A549 (cell line): ENCODE data around the gene FBXO5. TPM values are rescaled to one million over a fixed set of nuclear protein-coding genes. Genes with fewer than 3 reads are reported as not detected.
"Not testable (repeated sequence)": the region's sequence is repeated elsewhere in the genome, so short reads cannot be mapped to it uniquely, and the experiment has no call there.

Experiments
- ATAC-seq, 2 experiments: fragments of 200-7000 bp in 1 of 2; fragments of >200 bp in 1 of 2; cut with Nextera tagmentation in 1 of 2; cut with Tn5 transposase in 1 of 2; 3 replicates each; pipeline versions ENCODE4 v1.8.0 to v1.9.1; 2018 to 2020; ENCODE audit warnings: mild to moderate bottlenecking in 1 of 2, moderate library complexity in 1 of 2
- CTCF ChIA-PET: fragments of 300-600 bp; sonication (Branson Sonifier 250); formaldehyde crosslinking; extraction: SDS; loops from one replicate; lab custom pipeline; 2021; ENCODE audit warnings: antibody characterized with exemption, inconsistent platforms; lab: Yijun Ruan, JAX
- POLR2A ChIA-PET: fragments of 350-600 bp; formaldehyde crosslinking; extraction: SDS; loops from one replicate; lab custom pipeline; 2021; ENCODE audit warnings: antibody characterized with exemption, inconsistent platforms; lab: Yijun Ruan, JAX
- DNase-seq, 2 experiments: peaks; one replicate each; pipeline versions ENCODE4 v3.0.0 to v3.0.0-alpha.2; 2011 to 2016; ENCODE audit warnings: low read depth in 1 of 2, low spot score in 1 of 2
- FAIRE-seq: peaks from 2 replicates; lab custom pipeline; 2011; peaks lifted over from hg19 to GRCh38; lab: Jason Lieb, UNC
- H3K27ac ChIP-seq, 2 experiments: fragments of >200 bp; sonication (Bioruptor Twin); formaldehyde crosslinking; 3 replicates each; pipeline ENCODE4 v1.5.1; 2016 to 2017
- H3K4me1 ChIP-seq: fragments of >200 bp; sonication (Bioruptor Twin); formaldehyde crosslinking; 3 replicates; pipeline ENCODE4 v1.6.1; 2016
- H3K4me2 ChIP-seq: fragments of >200 bp; sonication (Bioruptor Twin); formaldehyde crosslinking; 3 replicates; pipeline ENCODE4 v1.6.1; 2016
- H3K4me3 ChIP-seq: fragments of >200 bp; sonication (Bioruptor Twin); formaldehyde crosslinking; 3 replicates; pipeline ENCODE4 v1.5.1; 2016
- H3K9me3 ChIP-seq: fragments of >200 bp; sonication (Bioruptor Twin); formaldehyde crosslinking; 3 replicates; pipeline ENCODE4 v1.6.1; 2016
- CHD2 ChIP-seq: fragments of 150-350 bp; IDR thresholded peaks from 2 replicates; pipeline ENCODE4 v1.6.1; 2014; ENCODE audit warnings: low read length; ENCODE audit not compliant: partially characterized antibody
- FOSB ChIP-seq: fragments of 250-450 bp; sonication (Bioruptor Pico); IDR thresholded peaks from 2 replicates; pipeline ENCODE4 v1.5.0; 2020; ENCODE audit warnings: mild to moderate bottlenecking, moderate library complexity
- GATA3 ChIP-seq: IDR thresholded peaks from 2 replicates; pipeline ENCODE4 v1.6.1; 2012; ENCODE audit warnings: borderline replicate concordance
- HOXA7 ChIP-seq: fragments of 250-450 bp; sonication (Bioruptor Pico); IDR thresholded peaks from 2 replicates; pipeline ENCODE4 v1.5.0; 2020; ENCODE audit warnings: mild to moderate bottlenecking, moderate library complexity
- JUN ChIP-seq, 2 experiments: fragments of >200 bp; sonication (Bioruptor Twin); formaldehyde crosslinking; IDR thresholded peaks; 2 replicates in 1 of 2; 3 replicates in 1 of 2; pipeline ENCODE4 v1.6.1; 2016 to 2017
- PHF8 ChIP-seq: fragments of 200-600 bp; sonication (generic); IDR thresholded peaks from 2 replicates; pipeline ENCODE4 v1.6.1; 2016; ENCODE audit warnings: low read depth, mild to moderate bottlenecking, antibody characterized with exemption, moderate library complexity, borderline replicate concordance
- RARB ChIP-seq: fragments of 250-450 bp; sonication (Bioruptor Pico); IDR thresholded peaks from 2 replicates; pipeline ENCODE4 v1.8.0; 2021; ENCODE audit warnings: mild to moderate bottlenecking, moderate library complexity
- RFX5 ChIP-seq: fragments of 450-650 bp; IDR thresholded peaks from 2 replicates; pipeline ENCODE4 v1.7.1; 2014; ENCODE audit warnings: antibody characterized with exemption, mild to moderate bottlenecking, moderate library complexity
- ZSCAN20 ChIP-seq: fragments of 250-450 bp; sonication (Bioruptor Pico); IDR thresholded peaks from 2 replicates; pipeline ENCODE4 v1.8.0; 2022; ENCODE audit warnings: mild to moderate bottlenecking, moderate library complexity
- WGBS: methylation state at CpG from one replicate; pipeline ENCODE4 v1.1.6; 2017; ENCODE audit errors: missing lambda C conversion rate; 5-methylcytosine and 5-hydroxymethylcytosine counted together
- polyA plus RNA-seq, 4 experiments: library from polyadenylated mRNA; depleted of rRNA in 3 of 4; stranded (reverse); fragments of >200 nt; fragmentation: RNase III in 1 of 4; extraction: RNeasy Plus Mini Kit Qiagen cat#74134 plus additional on column Dnase treatment in 1 of 4; gene quantifications; 2 replicates in 3 of 4; 3 replicates in 1 of 4; pipeline ENCODE4 v1.2.3, GENCODE V29; 2011 to 2017
- TF ChIP-seq, protein P1 (sequence below): fragments of 200-600 bp; sonication (generic); IDR thresholded peaks from 2 replicates; pipeline ENCODE4 v1.6.1; 2016; ENCODE audit warnings: antibody characterized with exemption, mild to moderate bottlenecking, moderate library complexity
- TF ChIP-seq, protein P2 (sequence below): fragments of 450-650 bp; IDR thresholded peaks from 2 replicates; pipeline ENCODE4 v1.6.1; 2014; ENCODE audit warnings: antibody characterized with exemption
- TF ChIP-seq, protein P3 (sequence below): IDR thresholded peaks from 2 replicates; pipeline ENCODE4 v1.6.1; 2012
- TF ChIP-seq, protein P4 (sequence below): fragments of 150-350 bp; IDR thresholded peaks from 2 replicates; pipeline ENCODE4 v1.6.1; 2014; ENCODE audit warnings: low read depth, mild to moderate bottlenecking, low read length

FBXO5 gene
- polyA plus RNA-seq, 2 of the 4 experiments (the other 2 are of a cell fraction) = 14.3 to 29.2 TPM

DNA sequence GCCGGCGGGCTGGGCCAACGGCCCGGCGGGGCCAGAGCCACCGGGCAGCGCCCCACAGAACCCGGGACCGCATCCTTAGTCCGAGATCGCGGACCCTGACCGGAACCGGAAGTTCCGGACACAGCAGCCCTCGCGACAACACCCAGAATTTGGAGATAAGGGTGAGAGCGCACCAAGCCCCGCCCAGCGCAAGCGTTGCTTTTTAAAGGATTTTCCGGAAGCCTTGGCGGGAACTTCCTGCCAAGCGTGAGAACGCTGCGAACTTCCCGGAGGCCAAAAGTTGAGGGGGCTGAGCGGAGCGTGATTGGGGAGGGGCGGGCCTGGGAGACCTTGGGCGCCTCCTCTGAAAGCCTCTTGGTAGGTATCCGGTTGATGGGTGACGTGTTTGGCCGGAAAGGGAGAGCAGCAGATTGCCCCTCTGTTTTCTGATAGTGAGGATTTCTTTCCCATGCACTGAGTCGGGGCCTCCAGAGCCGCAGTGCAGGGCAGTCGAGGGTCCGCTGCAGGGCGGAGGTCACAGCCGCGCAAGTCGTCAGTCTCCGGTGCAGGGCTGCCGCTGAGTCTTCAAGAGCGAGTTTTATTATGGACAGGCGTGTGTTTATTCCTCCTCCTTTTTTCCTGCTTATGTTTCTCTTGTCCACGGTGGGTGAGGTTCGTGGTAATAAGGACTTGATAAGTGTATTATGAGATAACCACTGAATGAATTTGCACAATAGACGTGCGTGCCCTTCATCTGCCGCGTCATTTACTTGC is 19.9 kb upstream of the FBXO5 start, which contains the start of gene MTRF1L:
TSS of gene MTRF1L (minus strand) at position 97 of the 753 bp plus-strand sequence. CDS start at position 73, 24 bp downstream.
- peak within 1 kb of the TSS; percentile 84 to 88 for H3K27ac ChIP-seq
- whole genome bisulfite sequencing = 1% methylated on average over 22 of the region's 52 CpGs
- POLR2A ChIA-PET = interaction anchor here (2.3 kb wide), 1 partner anchor 20 kb away, joined by 11 read pairs; the partner anchor contains the start of gene FBXO5
- peak; percentile 98 for ATAC-seq
- no peaks in the 10 kb centered on the region for H3K9me3 ChIP-seq
- FAIRE-seq = no peak
- peaks cover 27% of the 10 kb centered on the region; the same call in 2 of the 3 replicates for H3K4me1 ChIP-seq
- peak within 1 kb of the TSS; percentile 87 for H3K4me2 ChIP-seq
- peak within 1 kb of the TSS; percentile 77 for H3K4me3 ChIP-seq
- peak; percentile 79 to 94 for DNase-seq
- TF ChIP-seq, protein P1, sequence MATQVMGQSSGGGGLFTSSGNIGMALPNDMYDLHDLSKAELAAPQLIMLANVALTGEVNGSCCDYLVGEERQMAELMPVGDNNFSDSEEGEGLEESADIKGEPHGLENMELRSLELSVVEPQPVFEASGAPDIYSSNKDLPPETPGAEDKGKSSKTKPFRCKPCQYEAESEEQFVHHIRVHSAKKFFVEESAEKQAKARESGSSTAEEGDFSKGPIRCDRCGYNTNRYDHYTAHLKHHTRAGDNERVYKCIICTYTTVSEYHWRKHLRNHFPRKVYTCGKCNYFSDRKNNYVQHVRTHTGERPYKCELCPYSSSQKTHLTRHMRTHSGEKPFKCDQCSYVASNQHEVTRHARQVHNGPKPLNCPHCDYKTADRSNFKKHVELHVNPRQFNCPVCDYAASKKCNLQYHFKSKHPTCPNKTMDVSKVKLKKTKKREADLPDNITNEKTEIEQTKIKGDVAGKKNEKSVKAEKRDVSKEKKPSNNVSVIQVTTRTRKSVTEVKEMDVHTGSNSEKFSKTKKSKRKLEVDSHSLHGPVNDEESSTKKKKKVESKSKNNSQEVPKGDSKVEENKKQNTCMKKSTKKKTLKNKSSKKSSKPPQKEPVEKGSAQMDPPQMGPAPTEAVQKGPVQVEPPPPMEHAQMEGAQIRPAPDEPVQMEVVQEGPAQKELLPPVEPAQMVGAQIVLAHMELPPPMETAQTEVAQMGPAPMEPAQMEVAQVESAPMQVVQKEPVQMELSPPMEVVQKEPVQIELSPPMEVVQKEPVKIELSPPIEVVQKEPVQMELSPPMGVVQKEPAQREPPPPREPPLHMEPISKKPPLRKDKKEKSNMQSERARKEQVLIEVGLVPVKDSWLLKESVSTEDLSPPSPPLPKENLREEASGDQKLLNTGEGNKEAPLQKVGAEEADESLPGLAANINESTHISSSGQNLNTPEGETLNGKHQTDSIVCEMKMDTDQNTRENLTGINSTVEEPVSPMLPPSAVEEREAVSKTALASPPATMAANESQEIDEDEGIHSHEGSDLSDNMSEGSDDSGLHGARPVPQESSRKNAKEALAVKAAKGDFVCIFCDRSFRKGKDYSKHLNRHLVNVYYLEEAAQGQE = peak; percentile 72
- TF ChIP-seq, protein P2, sequence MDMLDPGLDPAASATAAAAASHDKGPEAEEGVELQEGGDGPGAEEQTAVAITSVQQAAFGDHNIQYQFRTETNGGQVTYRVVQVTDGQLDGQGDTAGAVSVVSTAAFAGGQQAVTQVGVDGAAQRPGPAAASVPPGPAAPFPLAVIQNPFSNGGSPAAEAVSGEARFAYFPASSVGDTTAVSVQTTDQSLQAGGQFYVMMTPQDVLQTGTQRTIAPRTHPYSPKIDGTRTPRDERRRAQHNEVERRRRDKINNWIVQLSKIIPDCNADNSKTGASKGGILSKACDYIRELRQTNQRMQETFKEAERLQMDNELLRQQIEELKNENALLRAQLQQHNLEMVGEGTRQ = no peak
- TF ChIP-seq RARB (CRISPR knock-in tag) (no peak), JUN (IDR thresholded peaks at IDR 0.05) (peak; percentile 56 to 57; a peak in 3 of 5 replicates), GATA3 (peak; percentile 54; the same call in 1 of the 2 replicates), CHD2 (peak; percentile 82)
- TF ChIP-seq, protein P3, sequence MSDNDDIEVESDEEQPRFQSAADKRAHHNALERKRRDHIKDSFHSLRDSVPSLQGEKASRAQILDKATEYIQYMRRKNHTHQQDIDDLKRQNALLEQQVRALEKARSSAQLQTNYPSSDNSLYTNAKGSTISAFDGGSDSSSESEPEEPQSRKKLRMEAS = peak; percentile 47
- TF ChIP-seq, all 56 proteins: peak for 5
- CTCF ChIA-PET = no interaction called here

DNA sequence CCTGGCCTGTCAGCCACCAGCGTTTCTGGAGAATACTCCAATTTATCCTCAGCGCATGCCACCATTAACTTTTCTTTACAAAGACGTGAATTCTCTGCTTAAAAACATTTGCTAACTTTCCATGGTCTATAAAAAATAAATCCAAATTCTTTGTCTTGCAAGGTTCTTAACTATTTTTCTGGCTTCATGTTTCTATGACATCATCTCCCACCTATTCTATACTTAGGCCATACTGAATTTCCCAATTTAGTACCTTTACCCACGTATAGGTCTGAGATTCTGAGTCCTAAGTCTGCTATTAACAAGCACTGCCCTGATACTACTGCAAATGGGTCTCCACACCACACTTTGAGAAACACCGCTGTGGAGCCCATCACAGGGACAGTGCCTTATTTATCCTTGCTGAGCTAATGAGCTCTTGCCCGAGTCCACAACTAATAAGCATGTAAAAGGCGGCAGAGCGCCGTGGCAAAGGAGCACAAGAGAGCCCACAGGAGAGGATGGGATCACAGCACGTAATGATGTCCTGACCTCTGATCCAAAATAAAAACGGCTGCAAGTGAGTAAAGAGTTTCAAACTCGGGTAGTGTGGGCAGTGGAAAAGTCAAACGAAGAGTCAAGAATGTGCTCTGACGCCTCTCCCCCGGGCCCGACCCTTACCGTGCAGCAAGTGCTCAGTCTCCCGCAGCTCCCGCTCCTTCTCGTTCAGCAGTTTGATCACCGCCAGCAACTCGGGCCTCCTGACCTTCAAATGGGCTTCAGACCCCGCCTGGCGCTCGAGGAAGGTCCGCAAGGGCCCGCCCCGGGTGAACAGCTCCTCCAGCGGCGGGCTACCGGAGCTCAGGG is 19.1 kb upstream of the FBXO5 start:
- H3K4me1 ChIP-seq = peaks cover 27% of the 10 kb centered on the region; the same call in 2 of the 3 replicates
- ChIA-PET POLR2A (interaction anchor here (2.3 kb wide), 1 partner anchor 19 kb away, joined by 11 read pairs; the partner anchor contains the start of gene FBXO5), CTCF (no interaction called here)
- FAIRE-seq = no peak
- 7% methylated on average over 13 of the region's 31 CpGs for WGBS
- no peak for DNase-seq
- H3K4me2 ChIP-seq = peak overlapping the region; percentile 87
- H3K9me3 ChIP-seq = no peaks in the 10 kb centered on the region
- peak overlapping the region; percentile 77 for H3K4me3 ChIP-seq
- peak overlapping the region; percentile 84 to 88 for H3K27ac ChIP-seq
- no peak for TF ChIP-seq FOSB
- TF ChIP-seq PHF8 = peak; percentile 81; the same call in 1 of the 2 replicates
- TF ChIP-seq, protein P4, sequence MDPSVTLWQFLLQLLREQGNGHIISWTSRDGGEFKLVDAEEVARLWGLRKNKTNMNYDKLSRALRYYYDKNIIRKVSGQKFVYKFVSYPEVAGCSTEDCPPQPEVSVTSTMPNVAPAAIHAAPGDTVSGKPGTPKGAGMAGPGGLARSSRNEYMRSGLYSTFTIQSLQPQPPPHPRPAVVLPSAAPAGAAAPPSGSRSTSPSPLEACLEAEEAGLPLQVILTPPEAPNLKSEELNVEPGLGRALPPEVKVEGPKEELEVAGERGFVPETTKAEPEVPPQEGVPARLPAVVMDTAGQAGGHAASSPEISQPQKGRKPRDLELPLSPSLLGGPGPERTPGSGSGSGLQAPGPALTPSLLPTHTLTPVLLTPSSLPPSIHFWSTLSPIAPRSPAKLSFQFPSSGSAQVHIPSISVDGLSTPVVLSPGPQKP = no peak
- no peak for TF ChIP-seq RFX5
- TF ChIP-seq HOXA7 (CRISPR knock-in tag) = no peak
- TF ChIP-seq ZSCAN20 = no peak
- ATAC-seq = peak; percentile 49 to 66

DNA sequence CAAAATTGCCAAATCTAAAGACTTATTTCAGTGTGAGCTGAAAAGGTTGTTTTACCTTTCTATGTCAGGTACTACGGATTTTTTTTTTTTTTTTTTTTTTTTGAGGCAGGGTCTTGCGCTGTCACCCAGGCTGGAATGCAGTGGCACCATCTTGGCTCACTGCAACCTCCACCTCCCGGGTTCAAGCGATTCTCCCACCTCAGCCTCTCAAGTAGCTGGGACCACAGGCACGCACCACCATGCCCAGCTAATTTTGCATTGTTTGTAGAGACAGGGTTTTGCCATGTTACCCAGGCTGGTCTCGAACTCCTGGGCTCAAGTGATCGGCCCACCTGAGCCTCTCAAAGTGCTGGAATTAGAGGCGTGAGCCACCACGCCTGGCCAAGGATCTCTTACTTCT is 17.9 kb upstream of the FBXO5 start:
- POLR2A ChIA-PET = interaction anchor here (1.6 kb wide), 1 partner anchor 17 kb away, joined by 10 read pairs; the partner anchor contains the start of gene FBXO5
- WGBS = 89% methylated on average over 5 of the region's 9 CpGs
- not testable (repeated sequence) for DNase-seq, ATAC-seq, H3K27ac ChIP-seq, H3K9me3 ChIP-seq, FAIRE-seq
- CTCF ChIA-PET = interaction anchor here (0.6 kb wide), 1 partner anchor 1446 kb away, joined by 3 read pairs; no protein-coding TSS in a partner anchor
- peaks cover 27% of the 10 kb centered on the region; the same call in 2 of the 3 replicates for H3K4me1 ChIP-seq
- peak overlapping the region; percentile 87 for H3K4me2 ChIP-seq
- peak overlapping the region; percentile 77; the same call in 1 of the 3 replicates for H3K4me3 ChIP-seq
